ENCODE results near the gene TMEM184B. TPM values are rescaled to one million over a fixed set of nuclear protein-coding genes. Genes with fewer than 3 reads are reported as not detected.

The TMEM184B gene
- total RNA-seq, 4 donors from 2014 or later, result 27.9 to 67.4 (median 40.7) TPM

DNA sequence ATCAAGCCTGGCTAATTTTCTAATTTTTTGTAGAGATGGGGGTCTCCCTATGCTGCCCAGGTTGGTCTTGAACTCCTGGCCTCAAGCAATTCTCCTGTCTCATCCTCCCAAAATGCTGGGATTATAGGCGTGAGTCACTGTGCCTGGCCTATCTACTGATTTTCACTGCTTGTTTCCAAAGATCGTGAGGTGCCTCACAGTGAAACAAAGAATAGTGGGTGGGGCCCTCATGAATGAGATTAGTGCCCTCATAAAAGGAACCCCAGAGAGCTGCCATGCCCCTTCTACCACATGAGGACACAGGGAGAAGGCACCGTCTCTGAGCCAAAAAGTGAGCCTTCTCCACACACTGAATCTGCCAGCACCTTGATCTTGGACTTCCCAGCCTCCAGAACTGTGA, 23.5 kb downstream of the TMEM184B start:
- TF ChIP-seq, protein P1, sequence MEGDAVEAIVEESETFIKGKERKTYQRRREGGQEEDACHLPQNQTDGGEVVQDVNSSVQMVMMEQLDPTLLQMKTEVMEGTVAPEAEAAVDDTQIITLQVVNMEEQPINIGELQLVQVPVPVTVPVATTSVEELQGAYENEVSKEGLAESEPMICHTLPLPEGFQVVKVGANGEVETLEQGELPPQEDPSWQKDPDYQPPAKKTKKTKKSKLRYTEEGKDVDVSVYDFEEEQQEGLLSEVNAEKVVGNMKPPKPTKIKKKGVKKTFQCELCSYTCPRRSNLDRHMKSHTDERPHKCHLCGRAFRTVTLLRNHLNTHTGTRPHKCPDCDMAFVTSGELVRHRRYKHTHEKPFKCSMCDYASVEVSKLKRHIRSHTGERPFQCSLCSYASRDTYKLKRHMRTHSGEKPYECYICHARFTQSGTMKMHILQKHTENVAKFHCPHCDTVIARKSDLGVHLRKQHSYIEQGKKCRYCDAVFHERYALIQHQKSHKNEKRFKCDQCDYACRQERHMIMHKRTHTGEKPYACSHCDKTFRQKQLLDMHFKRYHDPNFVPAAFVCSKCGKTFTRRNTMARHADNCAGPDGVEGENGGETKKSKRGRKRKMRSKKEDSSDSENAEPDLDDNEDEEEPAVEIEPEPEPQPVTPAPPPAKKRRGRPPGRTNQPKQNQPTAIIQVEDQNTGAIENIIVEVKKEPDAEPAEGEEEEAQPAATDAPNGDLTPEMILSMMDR (IDR thresholded peaks at IDR 0.05), result no peak
- no peak for TF ChIP-seq POLR2A (IDR thresholded peaks at IDR 0.05)
- 96 to 98% methylated on average over 3 of the region's 3 CpGs for WGBS, 2 donors
- DNase-seq (ENCODE audit: low spot score in 2 of 2), result no peak
- intact Hi-C loops (cut with DNase I; ENCODE audit: low total_unique reads), result no loop called here
- H3K4me3 ChIP-seq (ENCODE audit: low read depth, poor library complexity, severe bottlenecking), result no peak overlapping the region

- intact Hi-C loops (cut with DNase I; ENCODE audit: low total_unique reads), result no loop called here
- 97% methylated on average over 6 of the region's 6 CpGs for WGBS, 2 donors
- DNase-seq (ENCODE audit: low spot score in 2 of 2), result no peak
- TF ChIP-seq POLR2A (IDR thresholded peaks at IDR 0.05), result no peak
- TF ChIP-seq, protein P1 (IDR thresholded peaks at IDR 0.05), result no peak
- H3K4me3 ChIP-seq (ENCODE audit: low read depth, poor library complexity, severe bottlenecking), result no peak overlapping the region
Measured at GRCh38 chr22:38248280-38248679, 24.5 kb downstream of the TMEM184B start.

GRCh38 chr22:38247713-38248112, 25.1 kb downstream of the TMEM184B start:
- intact Hi-C loops (cut with DNase I; ENCODE audit: low total_unique reads), result no loop called here
- no peak overlapping the region for H3K4me3 ChIP-seq (ENCODE audit: low read depth, poor library complexity, severe bottlenecking)
- DNase-seq (ENCODE audit: low spot score in 2 of 2), result no peak
- no peak for TF ChIP-seq POLR2A (IDR thresholded peaks at IDR 0.05)
- TF ChIP-seq, protein P1 (IDR thresholded peaks at IDR 0.05), result no peak
- WGBS, 2 donors, result 55 to 80% methylated on average over 7 to 12 of the region's 12 CpGs

GRCh38 chr22:38246692-38247091, 26.1 kb downstream of the TMEM184B start:
- no peak for DNase-seq (ENCODE audit: low spot score in 2 of 2)
- TF ChIP-seq, protein P1 (IDR thresholded peaks at IDR 0.05), result no peak
- no peak for TF ChIP-seq POLR2A (IDR thresholded peaks at IDR 0.05)
- H3K4me3 ChIP-seq (ENCODE audit: low read depth, poor library complexity, severe bottlenecking), result no peak overlapping the region
- 57 to 59% methylated on average over 5 of the region's 5 CpGs for WGBS, 2 donors
- intact Hi-C loops (cut with DNase I; ENCODE audit: low total_unique reads), result no loop called here

- intact Hi-C loops (cut with DNase I; ENCODE audit: low total_unique reads), result no loop called here
- H3K4me3 ChIP-seq (ENCODE audit: low read depth, poor library complexity, severe bottlenecking), result no peak overlapping the region
- TF ChIP-seq, protein P1 (IDR thresholded peaks at IDR 0.05), result no peak
- no peak for TF ChIP-seq POLR2A (IDR thresholded peaks at IDR 0.05)
- 79 to 84% methylated on average over 16 to 18 of the region's 19 CpGs for WGBS, 2 donors
- no peak for DNase-seq (ENCODE audit: low spot score in 2 of 2)
Measured at GRCh38 chr22:38246046-38246658, 26.7 kb downstream of the TMEM184B start.

DNA sequence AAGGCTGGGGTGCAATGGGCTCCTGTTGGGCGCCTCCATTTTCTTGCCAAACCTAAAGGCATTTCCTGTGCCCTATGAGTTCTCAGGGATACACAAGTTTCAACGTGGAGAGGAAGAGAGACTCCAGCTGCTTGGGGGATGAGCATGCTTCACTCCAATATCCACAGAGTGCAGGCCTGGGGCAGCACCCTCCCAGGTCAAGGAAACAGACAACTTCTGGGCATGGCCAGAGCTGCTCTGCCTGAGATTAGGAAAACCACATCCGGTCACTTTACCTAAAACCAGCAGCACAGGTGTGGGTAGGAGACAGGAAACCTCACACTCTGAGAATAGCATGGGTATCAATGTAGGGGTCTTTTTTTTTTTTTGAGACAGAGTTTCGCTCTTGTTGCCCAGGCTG, 28.7 kb downstream of the TMEM184B start:
- H3K4me3 ChIP-seq (ENCODE audit: low read depth, poor library complexity, severe bottlenecking), result no peak overlapping the region
- DNase-seq (ENCODE audit: low spot score in 2 of 2), result no peak
- intact Hi-C loops (cut with DNase I; ENCODE audit: low total_unique reads), result no loop called here
- WGBS, 2 donors, result 74 to 76% methylated on average over 4 of the region's 4 CpGs
- TF ChIP-seq, protein P1 (IDR thresholded peaks at IDR 0.05), result no peak
- TF ChIP-seq POLR2A (IDR thresholded peaks at IDR 0.05), result no peak
